ENCODE measurements around the gene JAZF1.

- TF ChIP-seq CTCF (IDR thresholded peaks at IDR 0.05; ENCODE audit: low read depth, low read length, poor library complexity, severe bottlenecking) (no peak), EZH2phosphoT487 (IDR thresholded peaks at IDR 0.05; ENCODE audit: borderline replicate concordance, low read length) (no peak)
Measured at GRCh38 chr7:27839099-27839498, 341.5 kb downstream of the JAZF1 start.

Data from DOHH2 (cell line).